HG03280 (cell line): Measurements from ENCODE around the gene SNRNP48.

Experiments used
- ATAC-seq: cut with Tn5 transposase; IDR thresholded peaks from one replicate; pipeline ENCODE4 v1.9.1; 2021; ENCODE audit warnings: mild to moderate bottlenecking, moderate library complexity; ENCODE audit not compliant: unreplicated experiment

Gene SNRNP48

GRCh38 chr6:7640016-7640415, 50.0 kb downstream of the SNRNP48 start:
- no peak for ATAC-seq

GRCh38 chr6:7640607-7641577, 50.9 kb downstream of the SNRNP48 start:
- no peak for ATAC-seq

GRCh38 chr6:7642791-7643190, 52.8 kb downstream of the SNRNP48 start:
- ATAC-seq, result no peak

DNA sequence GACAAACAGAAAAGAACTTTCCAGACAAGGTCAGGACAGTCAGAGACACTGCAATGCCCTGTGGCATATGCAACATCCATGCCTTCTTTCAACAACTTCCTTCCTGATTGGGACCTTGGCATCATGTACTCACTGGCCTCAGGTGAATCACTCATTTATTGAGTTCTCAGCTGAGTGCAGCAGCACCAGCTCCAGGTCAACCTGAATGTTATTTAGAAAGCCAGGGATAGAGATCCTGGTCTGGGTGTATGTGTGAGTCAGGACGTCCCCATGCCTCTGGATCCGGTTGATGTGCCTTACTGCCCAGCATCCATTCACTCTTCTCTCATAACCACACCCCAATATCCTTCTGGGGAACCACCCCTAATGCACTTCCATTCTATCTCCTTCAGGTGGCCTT, 54.4 kb downstream of the SNRNP48 start:
- no peak for ATAC-seq

DNA sequence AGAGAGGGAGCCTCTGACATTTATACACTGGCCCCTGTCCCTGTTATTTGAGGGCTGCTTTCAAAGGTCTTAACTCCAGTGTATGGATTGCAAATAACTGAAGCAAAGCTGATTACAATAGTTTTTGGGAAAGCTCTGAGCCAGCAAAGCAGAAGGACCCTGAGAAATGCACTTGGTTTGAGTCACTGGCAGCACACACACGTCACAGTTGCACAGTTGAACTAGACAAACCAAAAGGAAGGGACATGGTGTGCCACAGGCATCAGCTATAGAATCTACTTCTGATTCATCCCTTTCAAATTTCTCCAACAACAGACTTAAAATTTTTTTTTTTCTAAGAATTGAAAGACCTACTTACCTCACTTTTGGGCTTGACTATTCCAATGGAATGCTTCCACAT, 56.4 kb downstream of the SNRNP48 start:
- no peak for ATAC-seq

GRCh38 chr6:7647504-7647903, 57.5 kb downstream of the SNRNP48 start:
- ATAC-seq, result no peak

DNA sequence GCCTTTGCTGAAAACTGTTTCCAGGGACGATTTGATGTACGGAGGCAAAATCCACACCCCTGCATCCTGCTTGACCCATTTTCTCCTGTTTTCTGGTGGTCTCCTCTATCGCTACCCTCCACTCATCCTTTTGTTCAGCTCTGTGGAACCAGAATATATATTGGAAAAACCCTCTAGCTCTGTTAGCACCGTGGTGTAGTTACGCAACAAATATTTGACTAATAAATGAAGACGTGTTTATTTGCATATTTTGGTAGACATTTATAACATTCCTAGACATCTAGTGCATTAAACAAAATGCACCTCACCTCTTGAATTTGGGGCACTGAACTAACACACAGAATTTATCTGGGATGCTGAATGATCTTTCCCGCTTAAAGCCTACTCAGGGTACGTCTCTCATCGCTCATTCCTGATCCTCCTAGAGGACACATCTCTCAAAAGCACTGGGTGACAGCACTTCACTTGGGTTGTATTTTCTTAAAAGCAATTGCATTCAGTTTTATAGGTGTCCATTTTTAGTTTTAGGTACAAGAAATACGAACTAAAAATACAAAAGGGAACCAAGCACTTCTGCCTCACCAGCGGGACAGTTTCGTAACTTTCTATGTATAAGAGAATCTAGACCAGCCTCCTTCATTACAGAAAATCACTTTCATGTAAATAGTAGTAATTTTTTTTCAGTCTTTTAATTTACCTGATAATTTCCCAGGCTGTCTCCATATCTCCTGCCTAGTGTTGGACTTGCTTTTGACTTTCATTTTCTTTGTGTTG, 59.2 kb downstream of the SNRNP48 start:
- ATAC-seq, result peak; percentile 53

DNA sequence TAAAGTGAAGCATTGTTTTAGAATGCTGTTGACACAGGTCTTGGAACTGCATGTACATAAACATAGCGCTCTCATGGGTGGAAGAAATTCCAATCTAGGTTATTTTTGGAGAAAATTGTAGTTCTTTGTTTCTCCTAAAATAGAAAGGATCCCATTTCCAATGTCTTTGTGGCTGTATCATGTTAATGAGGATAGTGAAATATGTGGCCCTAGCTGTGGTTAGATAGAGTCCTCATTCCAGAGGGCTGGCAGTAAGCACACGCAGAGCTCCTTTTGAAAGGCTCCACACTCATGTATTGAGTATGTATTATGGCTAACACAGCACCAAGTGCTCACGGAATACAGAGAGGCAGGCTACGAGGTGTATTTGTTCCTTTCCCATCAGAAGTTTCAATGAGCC, 60.9 kb downstream of the SNRNP48 start:
- ATAC-seq, result no peak

GRCh38 chr6:7652957-7653356, 63.0 kb downstream of the SNRNP48 start:
- ATAC-seq, result no peak

DNA sequence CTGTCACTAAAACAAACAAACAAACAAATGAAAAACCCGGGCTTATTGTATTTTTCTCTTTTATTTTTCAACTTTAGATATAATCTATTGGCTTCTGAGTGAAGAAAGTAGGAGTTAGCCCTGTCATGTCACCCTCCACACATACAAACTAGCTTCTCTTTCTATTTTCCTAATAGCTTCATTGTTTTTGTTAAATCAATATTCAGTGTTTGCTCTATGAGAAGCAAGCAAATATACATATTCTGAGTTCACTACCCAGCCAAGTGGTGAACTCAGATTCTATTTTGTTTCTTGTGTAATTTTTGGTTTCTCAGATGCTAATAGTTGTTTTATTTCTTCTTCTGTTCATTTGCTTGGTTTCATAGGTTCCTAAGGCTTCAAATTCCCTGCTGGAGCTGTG, 66.4 kb downstream of the SNRNP48 start:
- ATAC-seq, result no peak

DNA sequence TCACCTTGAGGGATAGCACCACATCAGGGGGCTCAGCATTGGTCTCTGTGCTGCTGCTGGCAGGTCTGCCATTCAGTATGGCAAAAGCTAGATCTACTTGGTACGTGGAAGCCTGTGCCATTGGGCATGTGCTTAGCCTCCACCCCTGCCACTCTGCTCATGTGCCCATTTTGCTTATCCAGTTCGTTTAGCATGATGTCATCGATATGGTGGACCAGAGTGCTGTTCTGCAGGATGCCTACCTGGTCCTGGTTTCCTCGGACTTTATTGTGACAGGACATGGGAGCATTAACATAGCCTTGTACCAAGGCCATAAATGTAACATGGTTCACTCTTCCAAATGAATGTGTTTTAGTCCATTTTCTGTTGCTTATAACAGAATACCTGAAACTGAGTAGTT, 68.5 kb downstream of the SNRNP48 start:
- no peak for ATAC-seq

GRCh38 chr6:7661364-7661763, 71.4 kb downstream of the SNRNP48 start:
- ATAC-seq, result no peak
